ENCODE data around the gene TTC1. TPM values are rescaled to one million over a fixed set of nuclear protein-coding genes. Genes with fewer than 3 reads are reported as not detected.
A peak's percentile ranks its signal among the peaks of the same experiment; 100 is the strongest.
"Not testable (repeated sequence)": the region's sequence is repeated elsewhere in the genome, so short reads cannot be mapped to it uniquely, and the experiment has no call there.

The TTC1 gene
- total RNA-seq, 2 experiments from 2014 or later, result 41.6 to 43.0 TPM

DNA sequence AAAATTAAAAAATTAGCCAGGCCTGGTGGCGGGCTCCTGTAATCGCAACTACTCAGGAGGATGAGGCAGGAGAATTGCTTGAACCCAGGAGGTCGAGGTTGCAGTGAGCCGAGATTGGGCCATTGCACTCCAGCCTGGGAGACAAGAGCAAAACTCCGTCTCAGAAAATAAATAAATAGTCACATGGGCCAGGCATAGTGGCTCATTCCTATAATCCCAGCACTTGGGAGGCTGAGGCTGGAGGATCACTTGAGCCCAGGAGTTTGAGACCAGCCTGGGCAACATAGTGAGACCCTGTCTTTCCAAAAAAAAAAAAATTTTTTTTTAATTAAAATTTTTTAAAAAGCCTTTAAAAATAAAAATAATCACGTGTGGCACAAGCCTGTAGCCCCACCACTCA lies 5.3 kb downstream of the TTC1 start:
- Mint-ChIP-seq H3K4me1 (peaks cover 23% of the 10 kb centered on the region), H3K36me3 (ENCODE audit: low read depth) (peaks cover 26% of the 10 kb centered on the region)
- POLR2A ChIA-PET, DNase-seq, H3K9me3 Mint-ChIP-seq, H3K4me3 Mint-ChIP-seq, H3K27me3 Mint-ChIP-seq, CTCF ChIA-PET, H3K27ac Mint-ChIP-seq: not testable (repeated sequence)

DNA sequence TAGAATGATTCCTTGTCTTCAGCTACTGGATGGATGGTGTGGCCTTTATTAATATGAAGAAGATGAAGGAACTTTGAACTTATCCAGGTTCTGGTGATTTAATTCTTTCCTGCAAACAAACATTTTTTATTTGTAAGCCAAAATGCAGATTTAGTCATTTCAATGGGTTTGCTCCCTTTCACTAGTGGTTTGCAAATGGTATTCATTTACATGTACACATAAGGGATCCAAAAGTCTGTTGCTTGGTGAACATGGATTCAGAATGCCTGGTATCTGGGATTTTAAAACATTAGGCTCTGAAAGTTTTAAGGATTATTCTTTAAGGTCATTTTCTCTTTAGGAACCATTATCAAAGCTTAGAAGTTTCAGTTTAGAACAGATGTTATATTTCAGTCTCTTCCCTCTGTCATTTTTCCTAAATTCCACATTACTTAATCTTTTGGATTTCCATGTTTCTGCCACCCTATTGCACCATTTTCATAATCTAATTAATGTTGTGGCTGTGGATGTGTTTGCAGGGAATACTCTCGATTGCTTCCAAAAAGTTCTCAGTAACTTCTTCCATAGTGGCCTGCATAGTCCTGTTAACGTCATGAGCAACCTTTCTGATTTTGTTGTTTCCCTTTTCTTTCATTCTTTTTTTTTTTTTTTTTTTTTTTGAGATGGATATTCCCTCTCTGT lies 10.1 kb downstream of the TTC1 start:
- Mint-ChIP-seq H3K36me3 (ENCODE audit: low read depth) (peaks cover 14% of the 10 kb centered on the region), H3K4me3 (no peak overlapping the region), H3K9me3 (no peaks in the 10 kb centered on the region), H3K27ac (no peak overlapping the region), H3K27me3 (no peaks in the 10 kb centered on the region), H3K4me1 (peaks cover 16% of the 10 kb centered on the region)
- ChIA-PET CTCF (interaction anchor here (1.6 to 3.7 kb wide), 3 partner anchors 10 to 374 kb away, joined by 3 to 41 read pairs (median 23); partner anchors contain the start of gene TTC1), POLR2A (no interaction called here)
- no peak for DNase-seq

DNA sequence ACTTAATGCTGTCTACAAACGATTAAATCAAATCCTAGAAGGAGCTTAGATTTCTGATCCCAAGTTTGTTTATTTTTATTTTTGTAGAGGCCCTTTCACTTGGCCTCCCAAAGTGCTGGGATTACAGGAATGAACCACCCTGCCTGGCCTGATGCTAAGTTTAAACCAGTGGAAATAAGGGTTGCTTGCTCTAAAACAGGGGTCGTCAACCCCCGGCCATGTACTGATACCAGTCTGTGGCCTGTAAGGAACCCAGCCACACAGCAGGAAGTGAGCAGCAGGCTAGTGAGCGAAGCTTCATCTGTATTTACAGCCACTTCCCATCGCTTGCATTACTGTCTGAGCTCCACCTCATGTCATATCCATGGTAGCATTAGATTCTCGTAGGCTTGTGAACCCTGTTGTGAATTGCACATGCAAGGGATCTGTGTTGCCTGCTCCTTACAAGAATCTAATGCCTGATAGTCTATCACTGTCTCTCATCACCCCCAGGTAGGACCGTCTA lies 11.4 kb downstream of the TTC1 start:
- CTCF ChIA-PET, result interaction anchor here (1.0 to 3.7 kb wide), 5 partner anchors 8 to 372 kb away, joined by 3 to 41 read pairs (median 20); partner anchors contain the start of gene TTC1
- no peaks in the 10 kb centered on the region for H3K9me3 Mint-ChIP-seq
- H3K27me3 Mint-ChIP-seq, result no peaks in the 10 kb centered on the region
- peaks cover 16% of the 10 kb centered on the region for H3K4me1 Mint-ChIP-seq
- H3K27ac Mint-ChIP-seq, result no peak overlapping the region
- POLR2A ChIA-PET, result interaction anchor here (3.2 kb wide), 1 partner anchor 12 kb away, joined by 18 read pairs; the partner anchor contains the start of gene TTC1
- no peak overlapping the region for H3K4me3 Mint-ChIP-seq
- peaks cover 14% of the 10 kb centered on the region for H3K36me3 Mint-ChIP-seq (ENCODE audit: low read depth)
- no peak for DNase-seq

DNA sequence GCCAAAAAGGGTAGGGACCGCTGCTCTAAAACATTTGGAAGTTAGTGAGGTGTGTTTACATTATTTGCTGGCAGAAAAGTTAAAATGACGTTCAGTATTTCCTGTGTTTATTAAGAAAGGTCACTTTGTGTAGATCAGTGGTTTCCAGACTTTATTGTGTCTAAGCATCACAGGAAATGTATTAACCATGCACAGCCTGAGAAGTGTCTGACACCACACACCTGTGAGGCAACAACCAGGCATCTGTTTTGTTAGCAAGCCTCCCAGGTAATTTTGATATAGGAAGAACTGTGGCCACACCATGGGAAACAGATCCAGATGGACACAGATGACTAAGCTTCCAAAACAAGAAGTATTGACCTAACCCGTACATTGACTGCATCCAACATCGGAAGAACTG lies 12.0 kb downstream of the TTC1 start:
- ChIA-PET CTCF (interaction anchor here (1.0 to 3.7 kb wide), 12 partner anchors 9 to 372 kb away, joined by 3 to 42 read pairs (median 8); partner anchors contain the start of gene TTC1), POLR2A (interaction anchor here (3.2 kb wide), 1 partner anchor 13 kb away, joined by 18 read pairs; the partner anchor contains the start of gene TTC1)
- H3K4me1 Mint-ChIP-seq, result peaks cover 16% of the 10 kb centered on the region
- peaks cover 14% of the 10 kb centered on the region for H3K36me3 Mint-ChIP-seq (ENCODE audit: low read depth)
- no peak for DNase-seq
- H3K27me3 Mint-ChIP-seq, result no peaks in the 10 kb centered on the region
- no peak overlapping the region for H3K27ac Mint-ChIP-seq
- H3K4me3 Mint-ChIP-seq, result no peak overlapping the region
- no peaks in the 10 kb centered on the region for H3K9me3 Mint-ChIP-seq

DNA sequence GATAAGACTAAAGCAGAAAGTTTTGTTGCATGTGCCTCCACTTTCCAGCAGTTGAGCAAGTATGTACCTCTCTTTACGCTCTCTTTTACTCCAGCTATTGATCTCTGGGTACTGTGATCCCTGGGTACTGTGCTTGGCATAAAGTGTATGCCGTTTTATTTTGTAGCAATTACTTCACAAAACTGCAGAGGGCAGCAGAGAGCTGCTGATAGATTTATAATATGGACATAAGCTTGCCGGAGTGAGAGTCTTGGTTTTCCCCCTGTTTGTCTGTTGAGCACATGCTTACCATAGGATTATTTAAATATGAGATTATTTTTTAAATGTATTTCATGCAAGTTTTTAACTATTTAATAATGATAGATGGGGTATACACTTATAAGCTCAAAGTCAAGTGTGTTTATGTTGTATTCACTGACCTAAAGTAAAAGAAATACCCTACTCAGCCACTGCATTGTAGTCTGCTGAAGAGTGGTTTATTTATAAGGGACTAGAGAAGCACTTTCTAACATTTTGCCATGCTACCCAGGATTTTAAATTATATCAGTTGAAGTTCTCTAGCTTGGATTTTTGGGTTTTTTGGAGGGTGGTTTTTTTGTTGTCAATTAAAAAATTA lies 13.0 kb downstream of the TTC1 start:
- ChIA-PET CTCF (interaction anchor here (0.6 to 3.7 kb wide), 39 partner anchors 9 to 396 kb away, joined by 3 to 42 read pairs (median 4); partner anchors contain the start of gene TTC1), POLR2A (interaction anchor here (0.8 to 3.2 kb wide), 3 partner anchors 13 to 330 kb away, joined by 3 to 18 read pairs (median 3); partner anchors contain the start of gene TTC1)
- H3K4me3 Mint-ChIP-seq, result no peak overlapping the region
- H3K27ac Mint-ChIP-seq, result no peak overlapping the region
- peaks cover 14% of the 10 kb centered on the region for H3K36me3 Mint-ChIP-seq (ENCODE audit: low read depth)
- H3K4me1 Mint-ChIP-seq, result peaks cover 16% of the 10 kb centered on the region
- peak; percentile 53 for DNase-seq
- no peaks in the 10 kb centered on the region for H3K27me3 Mint-ChIP-seq
- H3K9me3 Mint-ChIP-seq, result no peaks in the 10 kb centered on the region

DNA sequence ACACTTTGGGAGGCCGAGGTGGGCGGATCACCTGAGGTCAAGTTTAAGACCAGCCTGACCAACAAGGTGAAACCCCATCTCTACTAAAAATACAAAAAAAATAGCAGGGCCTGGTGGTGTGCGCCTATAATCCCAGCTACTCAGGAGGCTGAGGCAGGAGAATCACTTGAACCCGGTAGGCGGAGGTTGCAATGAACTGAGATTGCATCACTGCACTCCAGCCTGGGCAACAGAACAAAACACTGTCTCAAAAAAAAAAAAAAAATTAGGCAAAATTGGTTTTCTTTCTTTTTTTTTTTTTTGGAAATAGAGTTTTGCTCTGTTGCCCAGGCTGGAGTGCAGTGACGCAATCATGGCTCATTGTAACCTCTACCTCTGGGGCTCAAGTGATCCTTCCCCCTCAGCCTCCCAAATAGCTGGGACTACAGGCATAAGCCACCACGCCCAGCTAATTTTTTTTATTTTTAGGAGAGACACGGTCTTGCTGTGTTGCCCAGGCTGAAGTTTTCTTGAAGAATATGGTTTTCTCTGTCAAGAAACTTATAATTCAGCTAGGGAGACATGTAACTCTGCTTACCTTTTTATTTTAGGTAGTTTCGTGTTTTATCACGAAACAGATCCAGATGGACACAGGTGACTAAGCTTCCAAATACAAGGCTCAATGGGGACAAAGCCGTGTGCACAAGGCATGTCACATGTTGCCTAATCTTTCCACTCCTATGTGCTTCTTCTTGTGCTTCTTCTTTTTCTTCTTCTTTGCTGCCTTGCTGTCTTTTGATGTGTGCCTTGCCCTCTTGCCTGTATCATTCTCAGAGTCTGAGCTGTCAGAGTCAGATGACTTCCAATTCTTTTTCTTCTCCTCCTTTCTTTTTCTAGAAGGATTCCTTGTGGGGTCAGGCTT lies 14.3 kb downstream of the TTC1 start:
- H3K4me3 Mint-ChIP-seq, result no peak overlapping the region

DNA sequence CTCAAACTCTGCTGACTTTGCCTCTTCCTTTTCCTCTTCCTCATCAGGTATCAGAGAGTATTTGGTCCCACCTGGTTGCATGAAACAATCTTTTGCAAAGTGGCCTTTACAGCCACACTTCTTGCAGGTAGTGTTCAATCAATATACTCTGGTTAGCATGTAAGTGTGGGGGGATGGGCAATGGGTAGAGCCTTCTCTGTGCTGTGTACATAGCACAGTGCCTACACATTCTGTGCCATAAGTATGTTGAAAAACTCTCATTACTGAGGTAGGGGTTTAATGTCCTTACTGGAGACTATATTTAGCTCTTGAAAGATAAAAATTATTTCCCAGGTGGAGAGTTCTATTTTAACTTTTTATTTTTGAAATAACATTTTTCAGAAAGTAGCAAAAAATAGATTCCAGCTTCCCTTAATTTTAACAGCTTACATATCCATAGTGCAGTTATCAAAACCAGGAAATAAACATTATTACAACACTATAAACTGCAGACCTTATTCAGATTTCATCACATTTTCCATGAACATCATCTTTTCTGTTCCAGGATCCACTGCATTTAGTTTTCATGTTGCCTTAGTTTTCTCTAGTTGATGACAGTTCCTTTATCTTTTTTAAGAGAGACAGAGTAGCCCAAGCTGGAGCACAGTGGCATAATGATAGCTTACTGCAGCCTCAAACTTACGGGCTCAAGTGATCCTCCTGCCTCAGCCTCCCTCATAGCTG lies 15.1 kb downstream of the TTC1 start:
- H3K4me1 Mint-ChIP-seq, result peaks cover 21% of the 10 kb centered on the region
- peaks cover 23% of the 10 kb centered on the region for H3K36me3 Mint-ChIP-seq (ENCODE audit: low read depth)
- H3K27ac Mint-ChIP-seq, result no peak overlapping the region
- POLR2A ChIA-PET, result no interaction called here
- DNase-seq, result no peak
- CTCF ChIA-PET, result interaction anchor here (0.7 to 1.8 kb wide), 5 partner anchors 41 to 367 kb away, joined by 3 to 5 read pairs (median 4); no protein-coding TSS in a partner anchor
- no peak overlapping the region for H3K4me3 Mint-ChIP-seq
- no peaks in the 10 kb centered on the region for H3K27me3 Mint-ChIP-seq
- H3K9me3 Mint-ChIP-seq, result no peaks in the 10 kb centered on the region

More for the DNA sequence above, 14.3 kb downstream of the TTC1 start:
- ChIA-PET POLR2A (no interaction called here), CTCF (interaction anchor here (0.7 to 3.2 kb wide), 7 partner anchors 11 to 367 kb away, joined by 3 to 20 read pairs (median 4); no protein-coding TSS in a partner anchor)
- H3K27me3 Mint-ChIP-seq, result no peaks in the 10 kb centered on the region
- H3K36me3 Mint-ChIP-seq (ENCODE audit: low read depth), result peaks cover 23% of the 10 kb centered on the region
- H3K9me3 Mint-ChIP-seq, result no peaks in the 10 kb centered on the region
- peaks cover 21% of the 10 kb centered on the region for H3K4me1 Mint-ChIP-seq
- H3K27ac Mint-ChIP-seq, result no peak overlapping the region
- no peak for DNase-seq

DNA sequence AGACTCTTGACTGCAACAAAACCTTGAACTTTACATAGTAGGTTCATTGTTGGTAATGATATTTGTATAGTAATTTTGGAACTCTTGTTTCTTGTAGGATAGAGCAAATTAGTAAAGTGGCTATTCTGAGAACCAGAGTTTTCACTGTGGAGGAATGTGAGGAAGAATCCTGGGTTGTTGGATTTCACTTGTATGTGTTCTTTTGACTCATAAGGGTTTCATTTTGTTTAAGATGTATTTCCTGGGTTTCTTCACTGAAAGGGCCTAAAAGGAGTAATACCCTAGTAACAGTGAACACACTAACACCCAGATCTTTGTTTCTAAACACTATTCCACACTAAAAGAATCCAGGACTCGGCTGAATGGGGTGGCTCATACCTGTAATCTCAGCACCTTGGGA lies 20.1 kb downstream of the TTC1 start:
- Mint-ChIP-seq H3K9me3 (no peaks in the 10 kb centered on the region), H3K4me1 (peaks cover 5% of the 10 kb centered on the region), H3K27ac (no peak overlapping the region), H3K27me3 (no peaks in the 10 kb centered on the region), H3K36me3 (ENCODE audit: low read depth) (peaks cover 34% of the 10 kb centered on the region), H3K4me3 (no peak overlapping the region)
- CTCF ChIA-PET, result no interaction called here
- DNase-seq, result no peak
- POLR2A ChIA-PET, result no interaction called here

DNA sequence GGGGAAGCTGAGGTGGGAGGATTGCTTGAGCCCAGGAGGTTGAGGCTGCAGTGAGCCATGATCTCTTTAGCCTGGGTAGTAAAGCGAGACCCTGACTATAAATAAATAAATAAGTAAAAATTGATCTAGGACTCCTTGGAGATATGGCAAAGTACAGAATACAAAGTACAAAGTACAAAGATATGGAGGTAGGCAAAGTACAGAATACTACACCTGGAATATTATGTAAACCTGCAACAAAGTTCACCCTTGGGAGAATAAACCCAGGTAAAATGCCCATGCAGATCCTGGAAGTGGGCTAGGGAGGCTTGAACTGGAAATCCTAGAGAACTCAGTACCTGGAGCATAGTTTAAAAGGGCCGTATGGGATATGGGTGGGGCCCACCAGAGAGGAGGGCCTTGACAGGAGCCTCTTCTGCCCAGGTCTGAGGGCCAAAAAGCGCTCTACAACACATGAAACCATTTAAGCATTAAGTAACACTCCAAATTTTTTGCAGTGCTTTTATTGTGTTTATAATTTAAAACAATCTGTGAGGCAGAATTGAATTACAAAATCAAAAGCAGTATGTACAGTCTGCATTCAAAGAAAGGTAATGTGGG lies 20.7 kb downstream of the TTC1 start:
- Mint-ChIP-seq H3K27me3 (no peaks in the 10 kb centered on the region), H3K4me1 (peaks cover 7% of the 10 kb centered on the region), H3K36me3 (ENCODE audit: low read depth) (peaks cover 34% of the 10 kb centered on the region), H3K9me3 (no peaks in the 10 kb centered on the region), H3K27ac (no peak overlapping the region), H3K4me3 (no peak overlapping the region)
- no peak for DNase-seq
- POLR2A ChIA-PET, result no interaction called here
- CTCF ChIA-PET, result interaction anchor here (2.2 kb wide), 1 partner anchor 8 kb away, joined by 12 read pairs; no protein-coding TSS in a partner anchor

DNA sequence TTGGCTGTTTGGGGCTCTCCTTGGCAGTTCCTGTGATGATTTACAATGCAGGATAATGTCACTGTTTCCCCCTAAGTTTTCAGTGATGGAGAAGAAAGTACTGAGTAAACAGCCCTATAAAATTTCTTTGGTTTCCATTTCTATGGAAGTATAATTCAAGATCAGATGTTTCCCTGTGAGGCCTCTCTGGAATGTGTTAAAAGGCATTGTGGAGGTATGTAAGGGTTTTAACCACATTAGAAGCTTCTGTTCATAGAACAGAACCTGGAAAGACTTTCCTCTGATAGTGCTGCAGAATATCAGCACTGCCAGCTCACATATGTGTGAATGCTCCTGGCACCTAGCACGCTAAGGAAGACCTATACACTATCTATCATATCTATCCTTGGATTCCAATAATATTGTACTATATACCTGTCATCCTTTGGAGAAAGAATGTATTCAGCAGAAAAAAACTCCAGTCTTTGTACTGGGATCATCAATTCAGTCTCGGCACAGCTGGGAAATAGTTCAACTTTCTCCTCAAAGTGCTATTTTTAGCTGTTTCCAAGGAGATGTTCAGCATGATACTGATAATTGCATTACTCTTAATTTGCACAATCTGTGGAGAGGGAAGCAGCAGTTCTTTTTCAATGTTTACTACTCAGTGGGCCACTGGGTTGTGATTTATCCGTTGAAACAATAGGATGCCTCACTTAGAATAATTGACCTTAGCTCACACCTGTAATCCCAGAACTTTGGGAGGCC lies 21.9 kb downstream of the TTC1 start:
- POLR2A ChIA-PET, result no interaction called here
- no peak overlapping the region for H3K27ac Mint-ChIP-seq
- no peaks in the 10 kb centered on the region for H3K9me3 Mint-ChIP-seq
- peaks cover 15% of the 10 kb centered on the region for H3K4me1 Mint-ChIP-seq
- peaks cover 38% of the 10 kb centered on the region for H3K36me3 Mint-ChIP-seq (ENCODE audit: low read depth)
- DNase-seq, result no peak
- H3K4me3 Mint-ChIP-seq, result no peak overlapping the region
- CTCF ChIA-PET, result interaction anchor here (2.2 kb wide), 1 partner anchor 9 kb away, joined by 12 read pairs; no protein-coding TSS in a partner anchor
- H3K27me3 Mint-ChIP-seq, result no peaks in the 10 kb centered on the region

DNA sequence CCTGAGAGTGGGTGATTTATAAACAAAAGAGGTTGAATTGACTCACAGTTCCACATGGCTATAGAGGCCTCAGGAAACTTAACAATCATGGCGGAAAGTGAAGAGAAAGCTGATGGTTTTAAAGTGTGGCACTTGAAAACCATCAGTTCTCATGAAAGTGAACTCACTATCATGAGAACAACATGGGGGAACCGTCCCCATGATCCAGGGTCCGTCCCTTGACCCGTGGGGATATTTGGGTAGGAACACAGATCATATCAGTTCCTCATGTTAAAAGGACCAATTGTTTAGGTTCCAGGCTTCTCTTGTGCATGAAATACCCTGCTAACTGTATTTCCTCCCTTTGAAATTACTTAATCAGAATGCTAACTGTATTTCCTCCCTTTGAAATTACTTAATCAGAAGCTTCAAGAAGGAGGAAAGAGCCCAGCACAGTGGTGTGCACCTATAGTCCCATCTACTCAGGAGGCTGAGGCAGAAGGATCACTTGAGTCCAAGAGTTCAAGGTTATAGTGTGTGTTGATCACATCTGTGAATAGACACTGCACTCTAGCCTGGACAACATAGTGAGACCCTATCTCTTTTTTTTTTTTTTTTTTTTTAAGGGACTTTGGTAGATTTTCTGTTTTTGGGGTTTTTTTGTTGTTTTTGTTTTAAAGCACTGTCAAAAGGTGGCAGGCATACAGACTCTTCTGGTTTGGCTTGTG lies 24.8 kb downstream of the TTC1 start:
- Mint-ChIP-seq H3K36me3 (ENCODE audit: low read depth) (peaks cover 46% of the 10 kb centered on the region), H3K27me3 (no peaks in the 10 kb centered on the region), H3K9me3 (no peaks in the 10 kb centered on the region), H3K4me3 (no peak overlapping the region), H3K4me1 (peaks cover 10% of the 10 kb centered on the region), H3K27ac (no peak overlapping the region)
- DNase-seq, result no peak
- ChIA-PET POLR2A (interaction anchor here (1.1 kb wide), 1 partner anchor 12 kb away, joined by 3 read pairs; no protein-coding TSS in a partner anchor), CTCF (interaction anchor here (1.6 kb wide), 1 partner anchor 12 kb away, joined by 6 read pairs; no protein-coding TSS in a partner anchor)

All from activated CD4-positive, alpha-beta memory T cell treated with anti-CD3 and anti-CD28 coated beads, Interleukin-2, amount 10 ng/mL, durations not matched to agents 7 days and 5 days (primary cell).